ENCODE data around the gene SMIM44.

SMIM44 gene

DNA sequence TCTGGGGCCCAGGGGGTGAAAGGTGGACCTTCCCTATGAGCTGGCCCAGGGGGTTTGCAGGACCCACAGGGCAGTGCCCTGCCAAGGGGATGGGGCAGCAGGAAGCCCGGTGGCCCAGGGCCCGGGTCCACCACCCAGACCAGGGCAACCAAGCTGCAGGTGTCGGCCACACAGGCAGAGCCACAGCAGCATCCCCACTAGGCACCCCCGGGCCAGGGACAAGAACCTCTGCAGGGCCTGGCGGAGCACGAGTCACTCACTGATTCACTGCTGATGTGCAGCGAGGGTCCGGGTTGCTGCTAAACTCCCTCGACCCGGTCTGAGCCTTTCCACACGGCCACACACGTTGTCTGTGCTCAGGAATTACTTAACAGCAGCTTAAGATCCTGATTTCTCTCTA, 31.7 kb upstream of the SMIM44 start:
- H3K9me2 ChIP-seq (replicated peaks; ENCODE audit: insufficient read depth, low read length), result no peaks in the 10 kb centered on the region
- no peak overlapping the region for H3K4me2 ChIP-seq (ENCODE audit: low read depth, low read length, poor library complexity, severe bottlenecking)
- H3K9ac ChIP-seq (ENCODE audit: low read length), result no peak overlapping the region
- H3K9me3 ChIP-seq (ENCODE audit: insufficient read depth, low read length), result no peaks in the 10 kb centered on the region
- H4K20me1 ChIP-seq (ENCODE audit: low read depth, low read length), result 0 out of 2 replicates have a peak, but pooled peaks cover 5% of the 10 kb centered on the region
- H3K4me3 ChIP-seq (ENCODE audit: insufficient read depth, low read length, poor library complexity, severe bottlenecking), result no peak overlapping the region
- H3K27me3 ChIP-seq (ENCODE audit: low read length), result no peaks in the 10 kb centered on the region
- no peaks in the 10 kb centered on the region for H3K36me3 ChIP-seq (ENCODE audit: low read length)
- TF ChIP-seq, protein P1, sequence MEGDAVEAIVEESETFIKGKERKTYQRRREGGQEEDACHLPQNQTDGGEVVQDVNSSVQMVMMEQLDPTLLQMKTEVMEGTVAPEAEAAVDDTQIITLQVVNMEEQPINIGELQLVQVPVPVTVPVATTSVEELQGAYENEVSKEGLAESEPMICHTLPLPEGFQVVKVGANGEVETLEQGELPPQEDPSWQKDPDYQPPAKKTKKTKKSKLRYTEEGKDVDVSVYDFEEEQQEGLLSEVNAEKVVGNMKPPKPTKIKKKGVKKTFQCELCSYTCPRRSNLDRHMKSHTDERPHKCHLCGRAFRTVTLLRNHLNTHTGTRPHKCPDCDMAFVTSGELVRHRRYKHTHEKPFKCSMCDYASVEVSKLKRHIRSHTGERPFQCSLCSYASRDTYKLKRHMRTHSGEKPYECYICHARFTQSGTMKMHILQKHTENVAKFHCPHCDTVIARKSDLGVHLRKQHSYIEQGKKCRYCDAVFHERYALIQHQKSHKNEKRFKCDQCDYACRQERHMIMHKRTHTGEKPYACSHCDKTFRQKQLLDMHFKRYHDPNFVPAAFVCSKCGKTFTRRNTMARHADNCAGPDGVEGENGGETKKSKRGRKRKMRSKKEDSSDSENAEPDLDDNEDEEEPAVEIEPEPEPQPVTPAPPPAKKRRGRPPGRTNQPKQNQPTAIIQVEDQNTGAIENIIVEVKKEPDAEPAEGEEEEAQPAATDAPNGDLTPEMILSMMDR (IDR thresholded peaks at IDR 0.05; ENCODE audit: insufficient read depth, low read length, poor library complexity, severe bottlenecking), result no peak
- no peak for TF ChIP-seq EZH2phosphoT487 (conservative IDR thresholded peaks at IDR 0.05; ENCODE audit: low read length)
- no peaks in the 10 kb centered on the region for H3F3A ChIP-seq (ENCODE audit: insufficient read depth)
- H3K27ac ChIP-seq (ENCODE audit: low read depth, low read length), result no peak overlapping the region
- no peak overlapping the region for H2AFZ ChIP-seq (ENCODE audit: low read depth, low read length, severe bottlenecking)
- H3K79me2 ChIP-seq (ENCODE audit: insufficient read depth, low read length), result peaks cover 83% of the 10 kb centered on the region

DNA sequence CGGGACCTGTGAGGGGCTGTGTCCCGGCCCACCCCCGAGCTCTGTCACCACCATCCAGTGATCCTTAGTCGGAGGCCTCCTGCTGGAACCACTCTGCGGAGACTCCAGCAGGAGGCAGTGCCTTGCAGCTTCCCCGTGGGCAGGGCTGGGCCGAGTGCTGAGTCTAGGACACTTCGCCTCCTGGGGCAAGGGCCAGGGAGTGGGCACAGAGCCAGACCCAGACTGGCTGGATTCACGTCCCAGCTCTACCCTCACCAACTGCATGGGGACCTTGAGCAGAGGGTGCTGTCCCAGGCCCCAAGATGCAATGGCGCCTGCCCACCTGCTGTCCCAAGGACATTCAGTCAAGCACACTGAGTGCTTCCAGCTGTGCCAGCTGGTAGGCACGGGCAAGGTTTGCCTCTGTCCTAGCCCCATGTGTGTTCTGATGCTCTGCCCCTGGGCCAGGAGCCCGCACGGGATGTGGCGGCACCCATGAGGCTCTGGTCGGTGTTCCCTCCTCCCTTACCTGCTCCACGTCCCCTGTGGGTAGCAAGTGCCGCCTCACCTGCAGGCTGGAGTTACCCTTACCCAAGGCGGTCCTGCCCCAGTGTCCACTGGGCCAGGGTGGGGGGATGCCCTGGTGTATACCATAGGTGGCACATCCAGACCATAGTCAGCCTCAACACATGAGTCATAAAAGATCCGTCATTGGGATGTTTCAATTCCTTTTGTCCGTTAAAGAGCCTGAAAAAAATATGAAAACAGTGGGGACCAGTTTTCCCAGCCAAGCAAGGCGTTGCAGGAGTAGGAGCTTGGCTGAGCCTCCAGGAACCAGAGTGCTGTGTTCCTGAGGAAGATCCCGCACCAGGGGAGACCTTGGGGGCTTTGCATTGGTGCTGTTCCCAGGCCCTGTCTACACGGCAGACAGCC, 30.2 kb upstream of the SMIM44 start:
- Histone ChIP-seq H3K79me2 (ENCODE audit: insufficient read depth, low read length) (peaks cover 85% of the 10 kb centered on the region), H3K36me3 (ENCODE audit: low read length) (no peaks in the 10 kb centered on the region), H3K27ac (ENCODE audit: low read depth, low read length) (no peak overlapping the region), H2AFZ (ENCODE audit: low read depth, low read length, severe bottlenecking) (no peak overlapping the region), H3F3A (ENCODE audit: insufficient read depth) (no peaks in the 10 kb centered on the region), H4K20me1 (ENCODE audit: low read depth, low read length) (0 out of 2 replicates have a peak, but pooled peaks cover 1% of the 10 kb centered on the region), H3K4me3 (ENCODE audit: insufficient read depth, low read length, poor library complexity, severe bottlenecking) (no peak overlapping the region), H3K9me3 (ENCODE audit: insufficient read depth, low read length) (no peaks in the 10 kb centered on the region), H3K27me3 (ENCODE audit: low read length) (no peaks in the 10 kb centered on the region), H3K4me2 (ENCODE audit: low read depth, low read length, poor library complexity, severe bottlenecking) (no peak overlapping the region), H3K9me2 (replicated peaks; ENCODE audit: insufficient read depth, low read length) (no peaks in the 10 kb centered on the region), H3K9ac (ENCODE audit: low read length) (no peak overlapping the region)
- TF ChIP-seq EZH2phosphoT487 (conservative IDR thresholded peaks at IDR 0.05; ENCODE audit: low read length), result no peak
- TF ChIP-seq, protein P1 (IDR thresholded peaks at IDR 0.05; ENCODE audit: insufficient read depth, low read length, poor library complexity, severe bottlenecking), result no peak

DNA sequence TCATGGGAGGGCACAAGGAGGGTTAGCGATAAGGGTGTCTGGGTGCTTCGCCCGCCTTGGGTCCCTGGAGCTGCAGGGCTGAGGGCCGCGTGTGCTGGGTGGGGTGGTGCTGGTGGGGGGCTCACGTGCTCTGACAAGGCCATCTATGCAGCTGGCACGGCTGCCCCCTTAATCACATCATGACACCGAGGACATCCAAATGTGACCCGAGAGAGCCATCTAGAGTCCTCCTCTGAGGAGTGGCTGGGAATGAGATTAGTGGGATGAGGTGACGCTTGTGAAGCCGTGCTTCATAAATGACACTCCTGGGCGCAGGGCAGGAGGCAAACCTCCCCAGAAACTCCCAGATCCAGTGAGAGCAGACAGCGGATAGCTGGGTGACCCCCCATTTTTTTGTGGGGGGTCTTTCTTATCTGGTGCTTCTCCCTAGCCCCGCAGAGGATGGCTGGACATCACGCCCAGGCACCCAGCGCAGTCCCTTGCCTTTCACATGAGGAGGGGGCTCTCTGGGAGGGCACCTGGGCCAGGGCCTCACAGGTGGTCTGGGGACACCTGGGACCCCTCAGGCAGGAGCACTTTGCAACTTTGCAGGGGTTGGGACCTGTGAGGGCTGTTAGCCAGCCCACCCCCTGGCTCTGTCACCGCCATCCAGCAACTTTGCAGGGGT, 29.5 kb upstream of the SMIM44 start:
- H3K9me2 ChIP-seq (replicated peaks; ENCODE audit: insufficient read depth, low read length), result no peaks in the 10 kb centered on the region
- H4K20me1 ChIP-seq (ENCODE audit: low read depth, low read length), result no peaks in the 10 kb centered on the region
- no peaks in the 10 kb centered on the region for H3K36me3 ChIP-seq (ENCODE audit: low read length)
- no peaks in the 10 kb centered on the region for H3K9me3 ChIP-seq (ENCODE audit: insufficient read depth, low read length)
- no peak overlapping the region for H3K27ac ChIP-seq (ENCODE audit: low read depth, low read length)
- TF ChIP-seq, protein P1 (IDR thresholded peaks at IDR 0.05; ENCODE audit: insufficient read depth, low read length, poor library complexity, severe bottlenecking), result no peak
- no peak for TF ChIP-seq EZH2phosphoT487 (conservative IDR thresholded peaks at IDR 0.05; ENCODE audit: low read length)
- no peaks in the 10 kb centered on the region for H3K27me3 ChIP-seq (ENCODE audit: low read length)
- H3K79me2 ChIP-seq (ENCODE audit: insufficient read depth, low read length), result peaks cover 85% of the 10 kb centered on the region
- no peak overlapping the region for H3K4me2 ChIP-seq (ENCODE audit: low read depth, low read length, poor library complexity, severe bottlenecking)
- H2AFZ ChIP-seq (ENCODE audit: low read depth, low read length, severe bottlenecking), result no peak overlapping the region
- H3K4me3 ChIP-seq (ENCODE audit: insufficient read depth, low read length, poor library complexity, severe bottlenecking), result no peak overlapping the region
- H3F3A ChIP-seq (ENCODE audit: insufficient read depth), result no peaks in the 10 kb centered on the region
- no peak overlapping the region for H3K9ac ChIP-seq (ENCODE audit: low read length)
